GM19023 (cell line): ENCODE data around the gene TRIM65.
"Not testable (repeated sequence)": the region's sequence is repeated elsewhere in the genome, so short reads cannot be mapped to it uniquely, and the experiment has no call there.

Source experiments
- ATAC-seq: cut with Tn5 transposase; IDR thresholded peaks from one replicate; pipeline ENCODE4 v1.9.1; 2021; ENCODE audit warnings: mild to moderate bottlenecking, moderate library complexity; ENCODE audit not compliant: unreplicated experiment

TRIM65 gene

GRCh38 chr17:75876190-75876937 lies 20.4 kb downstream of the TRIM65 start:
- ATAC-seq: no peak

DNA sequence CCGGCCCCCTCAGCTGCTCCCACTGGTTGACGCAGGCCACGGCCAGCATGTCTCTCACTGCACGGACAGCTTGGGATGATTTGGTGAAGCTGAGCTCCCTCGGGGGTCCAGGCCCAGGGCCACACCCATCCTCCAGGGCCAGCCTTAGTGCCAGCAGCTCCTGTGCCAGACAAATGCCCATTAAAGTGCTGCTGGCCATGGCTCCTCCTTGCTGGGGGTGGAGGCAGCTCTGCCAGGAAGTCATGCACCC lies 20.9 kb downstream of the TRIM65 start:
- ATAC-seq: no peak

- no peak for ATAC-seq
Measured at GRCh38 chr17:75875182-75875939, 21.4 kb downstream of the TRIM65 start.

- no peak for ATAC-seq
Measured at GRCh38 chr17:75874323-75875181, 22.2 kb downstream of the TRIM65 start.

- no peak for ATAC-seq
Measured at GRCh38 chr17:75873587-75874322, 23.0 kb downstream of the TRIM65 start.

DNA sequence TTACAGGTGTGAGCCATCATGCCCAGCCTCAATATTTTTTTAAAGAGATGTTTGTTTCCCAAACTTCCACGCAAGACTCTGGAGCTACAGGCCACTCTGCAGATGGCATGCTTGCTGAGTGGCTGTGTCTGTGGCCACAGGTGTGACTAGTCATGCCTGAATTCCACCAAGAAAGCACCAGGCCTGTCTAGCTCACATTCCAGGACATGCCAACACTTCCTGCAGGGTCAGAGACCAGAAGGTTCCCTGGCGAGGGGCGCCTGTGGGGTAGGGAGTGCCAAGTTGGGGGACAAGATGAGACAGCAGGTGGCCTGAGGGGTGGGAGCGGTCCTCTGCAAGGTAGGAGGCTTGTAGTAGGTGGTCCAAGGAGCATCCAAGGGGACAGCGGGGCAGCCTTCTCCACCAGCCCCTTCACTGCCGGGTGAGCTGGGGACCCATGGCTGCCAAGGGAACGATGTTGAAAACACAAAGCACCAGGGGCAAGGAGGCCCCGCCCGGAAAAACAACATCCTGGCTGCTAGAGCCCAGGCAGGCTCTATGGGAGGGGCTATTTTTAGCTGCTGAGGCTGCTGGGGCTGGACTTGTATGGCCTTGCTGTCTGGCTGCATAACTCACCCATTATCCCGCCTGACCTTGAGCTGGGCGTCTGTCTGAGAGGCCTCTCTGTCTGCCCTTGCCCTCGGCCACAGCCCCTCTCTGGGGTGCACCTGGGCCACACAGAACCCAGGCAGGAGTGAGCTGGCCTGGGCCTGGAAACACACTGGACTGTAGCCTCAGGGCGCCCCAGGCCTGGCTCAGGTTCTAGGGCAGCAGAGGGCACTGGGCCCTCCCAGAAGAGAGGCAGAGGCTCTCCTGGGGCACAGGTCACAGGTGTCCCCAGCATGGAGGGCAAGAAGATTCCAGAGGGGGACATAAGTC lies 24.1 kb downstream of the TRIM65 start:
- no peak for ATAC-seq

DNA sequence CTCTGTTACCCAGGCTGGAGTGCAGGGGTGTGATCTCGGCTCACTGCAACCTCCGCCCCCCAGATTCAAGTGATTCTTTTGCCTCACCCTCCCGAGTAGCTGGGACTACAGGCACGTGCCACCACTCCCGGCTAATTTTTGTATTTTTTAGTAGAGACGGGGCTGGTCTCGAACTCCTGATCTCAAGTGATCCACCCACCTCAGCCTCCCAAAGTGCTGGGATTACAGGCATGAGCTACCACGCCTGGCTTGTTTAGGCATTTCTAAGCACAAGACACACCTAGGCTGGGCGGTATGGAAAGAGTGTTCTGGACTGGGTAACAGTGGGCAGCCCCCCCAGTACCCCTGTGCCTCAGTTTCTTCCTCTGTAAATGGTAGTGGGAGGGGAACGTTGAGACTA lies 26.5 kb downstream of the TRIM65 start:
- not testable (repeated sequence) for ATAC-seq

- no peak for ATAC-seq
Measured at GRCh38 chr17:75869282-75870141, 27.2 kb downstream of the TRIM65 start.

DNA sequence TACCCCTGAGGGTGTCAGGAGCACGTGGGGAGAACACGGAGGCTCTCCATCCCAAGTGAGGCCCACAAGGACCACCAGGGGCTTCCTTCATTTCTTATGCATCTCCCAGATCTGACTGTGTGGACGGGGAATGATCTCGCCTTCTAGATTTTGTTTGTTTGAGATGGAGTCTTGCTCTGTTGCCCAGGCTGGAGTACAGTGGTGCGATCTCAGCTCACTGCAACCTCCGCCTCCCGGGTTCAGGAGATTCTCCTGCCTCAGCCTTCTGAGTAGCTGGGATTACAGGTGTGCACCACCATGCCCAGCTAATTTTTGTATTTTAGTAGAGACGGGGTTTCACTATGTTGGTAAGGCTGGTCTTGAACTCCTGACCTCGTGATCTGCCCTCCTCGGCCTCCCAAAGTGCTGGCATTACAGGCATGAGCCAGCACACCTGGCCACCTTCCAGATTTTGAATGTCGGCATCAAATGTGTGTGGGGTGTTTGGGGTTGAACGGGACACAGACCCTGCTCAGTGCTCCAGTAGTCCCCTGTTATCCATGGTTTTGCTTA lies 27.9 kb downstream of the TRIM65 start:
- not testable (repeated sequence) for ATAC-seq

GRCh38 chr17:75865404-75866188 lies 31.2 kb downstream of the TRIM65 start:
- not testable (repeated sequence) for ATAC-seq

DNA sequence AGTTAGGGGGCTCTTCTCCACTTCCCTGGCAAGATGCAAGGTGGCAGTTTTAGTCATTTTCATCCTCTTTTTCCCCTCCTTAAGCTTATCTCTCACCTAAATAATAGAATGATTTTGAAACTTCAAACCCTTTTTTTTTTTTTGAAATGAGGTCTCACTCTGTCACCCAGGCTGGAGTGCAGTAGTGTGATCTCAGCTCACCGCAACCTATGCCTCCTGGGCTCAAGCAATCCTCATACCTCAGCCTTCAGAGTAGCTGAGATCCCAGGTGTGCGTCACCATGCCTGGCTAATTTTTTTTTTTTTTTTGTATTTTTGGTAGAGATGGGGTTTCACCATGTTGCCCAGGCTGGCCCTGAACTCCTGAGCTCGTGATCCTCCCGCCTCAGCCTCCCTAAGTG lies 31.9 kb downstream of the TRIM65 start:
- not testable (repeated sequence) for ATAC-seq

DNA sequence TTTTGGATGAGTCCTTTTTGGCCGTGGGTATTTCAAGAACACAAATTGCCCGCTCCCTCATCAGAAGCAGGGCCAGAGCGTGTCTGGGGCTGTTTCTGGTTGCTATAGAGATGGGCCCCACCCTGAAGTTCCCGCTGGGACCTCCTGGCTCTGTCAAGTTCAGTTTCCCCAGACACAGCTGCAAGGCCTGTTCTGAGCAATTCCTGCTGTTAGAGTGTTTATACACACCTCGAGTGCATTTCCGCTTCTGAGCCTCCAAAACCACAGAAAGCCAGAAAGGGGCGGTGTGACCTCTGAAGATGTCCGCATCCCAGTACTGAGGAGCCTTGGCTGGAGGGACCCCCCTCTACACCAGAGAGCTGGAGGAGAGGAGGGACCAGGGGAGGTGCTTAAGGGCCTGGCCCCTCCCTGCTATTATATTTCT lies 32.3 kb downstream of the TRIM65 start:
- peak; percentile 77 for ATAC-seq

DNA sequence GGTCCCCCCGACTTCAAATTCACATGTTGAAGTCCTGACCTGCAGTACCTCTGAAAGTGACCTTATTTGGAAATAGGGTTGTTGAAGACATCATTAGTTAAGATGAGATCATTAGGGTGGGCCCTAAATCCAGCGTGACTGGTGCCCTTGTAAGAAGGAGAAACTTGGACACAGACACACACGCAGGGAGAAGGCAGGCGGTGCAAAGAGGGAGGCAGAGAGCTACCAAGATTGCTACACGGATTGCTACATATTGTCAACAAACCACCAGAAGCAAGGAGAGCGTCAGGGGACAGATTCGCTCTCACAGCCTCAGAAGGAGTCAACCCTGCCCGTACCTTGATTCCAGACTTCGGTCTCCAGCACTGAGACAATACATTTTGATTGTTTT lies 34.8 kb downstream of the TRIM65 start:
- no peak for ATAC-seq

DNA sequence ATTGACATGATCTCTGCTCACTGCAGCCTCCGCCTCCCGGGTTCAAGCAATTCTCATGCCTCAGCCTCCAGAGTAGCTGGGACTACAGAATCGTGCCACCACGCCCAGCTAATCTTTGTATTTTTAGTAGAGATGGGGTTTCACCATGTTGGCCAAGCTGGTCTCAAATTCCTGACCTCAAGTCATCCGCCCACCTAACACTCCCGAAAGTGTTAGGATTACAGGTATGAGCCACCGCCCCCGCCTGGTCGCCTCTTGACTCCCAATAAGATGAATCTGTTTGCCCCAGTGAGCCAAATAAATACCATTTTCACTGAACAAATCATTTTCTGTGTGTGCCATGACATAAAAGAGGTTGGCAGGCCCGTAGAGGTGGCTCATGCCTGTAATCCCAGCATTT lies 37.4 kb downstream of the TRIM65 start:
- ATAC-seq: not testable (repeated sequence)

- ATAC-seq: no peak
Measured at GRCh38 chr17:75856062-75856756, 40.5 kb downstream of the TRIM65 start.

DNA sequence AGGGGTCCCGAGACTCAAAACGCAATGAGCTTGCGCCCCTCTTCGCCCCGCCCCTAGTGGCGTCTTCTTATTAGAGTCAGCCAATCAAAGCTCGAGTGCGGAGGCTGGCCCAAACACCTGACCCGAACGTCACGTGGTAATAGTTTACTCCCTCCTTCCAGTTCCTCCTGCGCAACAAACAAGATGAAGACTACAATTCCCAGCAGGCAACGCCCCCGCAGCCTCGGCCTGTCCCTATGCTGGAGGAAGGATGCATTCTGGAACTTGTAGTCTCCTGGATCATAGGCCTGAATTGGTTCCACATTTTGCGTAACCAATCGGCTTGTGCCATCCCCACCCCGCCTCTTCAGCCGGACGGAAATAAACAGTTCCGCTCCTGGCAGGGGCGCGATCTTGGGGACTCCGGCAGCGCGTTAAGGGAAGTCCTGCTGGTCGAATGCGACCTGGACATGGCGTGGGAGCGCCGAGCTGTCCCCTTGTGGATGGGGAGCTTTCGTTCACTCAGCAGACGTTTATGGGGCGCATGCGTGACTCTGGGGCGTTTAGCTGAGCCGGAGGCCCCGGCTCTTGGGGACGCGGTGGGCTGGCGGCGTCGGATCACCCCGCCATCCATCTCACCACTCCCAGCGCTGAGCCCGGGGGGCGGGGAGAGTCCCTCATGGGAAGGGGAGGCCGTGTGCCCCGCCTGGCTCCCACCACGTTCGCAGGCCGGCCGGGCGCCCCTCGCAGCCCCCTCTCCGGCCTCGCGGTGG lies 41.3 kb downstream of the TRIM65 start, which contains the start of gene WBP2:
Gene WBP2, minus strand, starts transcription at position 26 of the 752 bp plus-strand sequence. CDS start 38 bp downstream, outside the sequence.
- ATAC-seq: peak; percentile 82
